Left hindlimb (tissue), 1 donor: ENCODE data around the gene DMAC1.
A peak's percentile ranks its signal among the peaks of the same experiment; 100 is the strongest.

Source experiments
- DNase-seq: peaks from one replicate; pipeline ENCODE4 v3.0.0-alpha.2; 2018

Gene DMAC1

GRCh38 chr9:7799234-7799943 is at the start of gene DMAC1:
Gene DMAC1, minus strand, starts transcription at chr9:7799778. Its CDS starts 44 bp downstream, at chr9:7799734.
- DNase-seq: peak; percentile 87

- no peak for DNase-seq
These were observed 49.8 kb upstream of the DMAC1 start for GRCh38 chr9:7849362-7849761.

GRCh38 chr9:7848498-7848897 is 48.9 kb upstream of the DMAC1 start:
- DNase-seq: no peak

- DNase-seq: no peak
These were observed 44.7 kb upstream of the DMAC1 start for GRCh38 chr9:7844242-7844641.

GRCh38 chr9:7841831-7842230 is 42.3 kb upstream of the DMAC1 start:
- no peak for DNase-seq

- DNase-seq: no peak
These were observed 35.0 kb upstream of the DMAC1 start for GRCh38 chr9:7834531-7834930.

- DNase-seq: no peak
These were observed 28.8 kb upstream of the DMAC1 start for GRCh38 chr9:7828334-7828733.

GRCh38 chr9:7827792-7828191 is 28.2 kb upstream of the DMAC1 start:
- no peak for DNase-seq

GRCh38 chr9:7827056-7827455 is 27.5 kb upstream of the DMAC1 start:
- DNase-seq: no peak

- DNase-seq: peak; percentile 34
These were observed 24.1 kb upstream of the DMAC1 start for GRCh38 chr9:7823651-7824050.

GRCh38 chr9:7819984-7820383 is 20.4 kb upstream of the DMAC1 start:
- no peak for DNase-seq

- DNase-seq: no peak
These were observed 16.4 kb upstream of the DMAC1 start for GRCh38 chr9:7816021-7816420.

GRCh38 chr9:7813030-7813429 is 13.5 kb upstream of the DMAC1 start:
- DNase-seq: no peak

- DNase-seq: no peak
These were observed 12.1 kb upstream of the DMAC1 start for GRCh38 chr9:7811677-7812076.

GRCh38 chr9:7802666-7803065 is 3.1 kb upstream of the DMAC1 start:
- no peak for DNase-seq

GRCh38 chr9:7799944-7800285 is 337 bp upstream of the DMAC1 start:
- DNase-seq: no peak

GRCh38 chr9:7794196-7794595 is 5.4 kb downstream of the DMAC1 start:
- DNase-seq: no peak

GRCh38 chr9:7791394-7791793 is 8.2 kb downstream of the DMAC1 start:
- DNase-seq: no peak

GRCh38 chr9:7790819-7791182 is 8.8 kb downstream of the DMAC1 start:
- DNase-seq: no peak

GRCh38 chr9:7790022-7790818 is 9.4 kb downstream of the DMAC1 start:
- DNase-seq: no peak

GRCh38 chr9:7788772-7789171 is 10.8 kb downstream of the DMAC1 start:
- DNase-seq: no peak

GRCh38 chr9:7785813-7786212 is 13.8 kb downstream of the DMAC1 start:
- DNase-seq: no peak

- DNase-seq: no peak
These were observed 15.1 kb downstream of the DMAC1 start for GRCh38 chr9:7784472-7784871.

GRCh38 chr9:7783635-7784063 is 15.9 kb downstream of the DMAC1 start:
- no peak for DNase-seq
